Stimulated activated CD4-positive, alpha-beta T cell treated with anti-CD3 and anti-CD28 coated beads, Interleukin-2, amount 100 ng/mL, for 24 hours (primary cell): ENCODE results near the gene RNF113A.
"Not testable (repeated sequence)": the region's sequence is repeated elsewhere in the genome, so short reads cannot be mapped to it uniquely, and the experiment has no call there.

Experiments used
- DNase-seq, 2 donors: peaks; one replicate each; pipeline ENCODE4 v3.0.0-alpha.2; 2020

Gene RNF113A

GRCh38 chrX:119828446-119828845, 43.1 kb downstream of the RNF113A start:
- DNase-seq, result no peak

GRCh38 chrX:119826399-119826959, 45.1 kb downstream of the RNF113A start:
- DNase-seq, result no peak

GRCh38 chrX:119824221-119824620, 47.3 kb downstream of the RNF113A start:
- DNase-seq, result not testable (repeated sequence)

DNA sequence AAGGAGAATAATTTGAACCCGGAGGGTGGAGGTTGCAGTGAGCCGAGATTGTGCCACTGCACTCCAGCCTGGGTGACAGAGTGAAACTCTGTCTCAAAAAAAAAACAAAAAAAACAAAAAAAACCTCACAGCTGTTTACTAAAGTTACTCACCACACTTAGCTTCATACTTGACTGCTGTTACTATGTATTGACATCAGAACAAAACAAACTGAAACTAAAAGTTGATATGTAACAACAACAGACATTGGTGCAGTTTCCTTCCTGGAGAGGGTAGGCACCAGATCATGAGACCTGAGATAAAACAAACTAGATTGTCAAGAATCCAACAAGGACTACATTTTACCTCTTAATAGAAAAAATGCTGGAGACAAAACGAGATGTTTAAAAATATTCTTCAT, 49.8 kb downstream of the RNF113A start:
- not testable (repeated sequence) for DNase-seq
